ENCODE results near the gene CD5L.

Gene CD5L
- long read RNA-seq: 0 reads

DNA sequence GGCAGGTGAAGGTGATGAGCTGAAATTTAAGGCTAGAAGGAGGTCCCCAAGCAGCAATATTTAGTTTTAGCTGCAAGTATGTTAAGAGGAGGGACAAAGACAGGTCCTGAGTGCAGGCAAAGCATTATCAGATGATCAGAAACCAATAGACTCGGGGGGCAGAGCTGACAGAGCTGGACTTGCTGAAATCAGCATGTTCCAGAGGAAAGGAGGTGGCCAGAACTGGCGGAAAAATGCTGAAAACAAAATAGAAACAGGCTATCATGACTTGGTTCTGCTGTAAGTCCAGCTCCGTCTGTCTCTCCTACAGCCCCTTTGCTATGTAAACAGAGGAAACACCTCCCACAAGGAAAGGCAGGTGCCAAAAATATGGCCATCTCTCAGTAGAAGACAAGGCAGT is at the start of gene CD5L:
CD5L (minus strand) TSS at position 101 of the 400 bp plus-strand sequence. CDS start 107 bp downstream, outside the sequence.
- H3K27me3 ChIP-seq (ENCODE audit: insufficient read depth, poor library complexity, severe bottlenecking): no peaks in the 10 kb centered on the region
- H3K4me3 ChIP-seq (replicated peaks; ENCODE audit: insufficient read depth, low read length): no peak within 1 kb of the TSS
- TF ChIP-seq REST (IDR thresholded peaks at IDR 0.05; ENCODE audit: insufficient replicate concordance, low read depth): no peak
- no peak for TF ChIP-seq GABPA (IDR thresholded peaks at IDR 0.05; ENCODE audit: low read depth)
- TF ChIP-seq CTCF (IDR thresholded peaks at IDR 0.05; ENCODE audit: insufficient read depth, low read length): no peak
- TF ChIP-seq SPI1 (IDR thresholded peaks at IDR 0.05; ENCODE audit: borderline replicate concordance, low read depth): no peak
- no peak for TF ChIP-seq POLR2AphosphoS5 (IDR thresholded peaks at IDR 0.05; ENCODE audit: low read depth)
- H3K27ac ChIP-seq (replicated peaks): no peak within 1 kb of the TSS
- no peak for DNase-seq (ENCODE audit: low read depth in 1 of 2, low spot score in 1 of 2)

- TF ChIP-seq GABPA (IDR thresholded peaks at IDR 0.05; ENCODE audit: low read depth) (no peak), SPI1 (IDR thresholded peaks at IDR 0.05; ENCODE audit: borderline replicate concordance, low read depth) (peak; percentile 5; the same call in 1 of the 2 replicates), REST (IDR thresholded peaks at IDR 0.05; ENCODE audit: insufficient replicate concordance, low read depth) (no peak), POLR2AphosphoS5 (IDR thresholded peaks at IDR 0.05; ENCODE audit: low read depth) (no peak)
- peak; percentile 17 to 39 for DNase-seq (ENCODE audit: low read depth in 1 of 2, low spot score in 1 of 2)
- no peak overlapping the region for H3K4me3 ChIP-seq (replicated peaks; ENCODE audit: insufficient read depth, low read length)
- H3K27me3 ChIP-seq (ENCODE audit: insufficient read depth, poor library complexity, severe bottlenecking): peaks cover 3% of the 10 kb centered on the region
- H3K27ac ChIP-seq (replicated peaks): peak overlapping the region; percentile 31; the same call in 1 of the 2 replicates
Observed at GRCh38 chr1:157882580-157882979, 41.0 kb upstream of the CD5L start.

GRCh38 chr1:157880621-157881020 is 39.0 kb upstream of the CD5L start:
- Histone ChIP-seq H3K27ac (replicated peaks) (no peak overlapping the region), H3K27me3 (ENCODE audit: insufficient read depth, poor library complexity, severe bottlenecking) (peaks cover 4% of the 10 kb centered on the region), H3K4me3 (replicated peaks; ENCODE audit: insufficient read depth, low read length) (no peak overlapping the region)
- DNase-seq (ENCODE audit: low read depth in 1 of 2, low spot score in 1 of 2): no peak
- TF ChIP-seq POLR2AphosphoS5 (IDR thresholded peaks at IDR 0.05; ENCODE audit: low read depth): no peak
- TF ChIP-seq SPI1 (IDR thresholded peaks at IDR 0.05; ENCODE audit: borderline replicate concordance, low read depth): no peak
- no peak for TF ChIP-seq REST (IDR thresholded peaks at IDR 0.05; ENCODE audit: insufficient replicate concordance, low read depth)
- TF ChIP-seq GABPA (IDR thresholded peaks at IDR 0.05; ENCODE audit: low read depth): no peak
- no peak for TF ChIP-seq CTCF (IDR thresholded peaks at IDR 0.05; ENCODE audit: insufficient read depth, low read length)
